Body of pancreas (tissue), 4 donors: ENCODE results near the gene CUL4B. TPM values are rescaled to one million over a fixed set of nuclear protein-coding genes. Genes with fewer than 3 reads are reported as not detected.
"Not testable (repeated sequence)": the region's sequence is repeated elsewhere in the genome, so short reads cannot be mapped to it uniquely, and the experiment has no call there.

Source experiments
- ATAC-seq: fragments of 150-250 bp; one replicate; pipeline ENCODE4 v1.9.1; 2016
- DNase-seq, 4 donors: peaks; one replicate each; pipeline ENCODE4 v3.0.0-alpha.2; 2019
- H3K27ac ChIP-seq, 4 donors: fragments of 200-600 bp; sonication (generic); 1 replicate in 3 of 4; 2 replicates in 1 of 4; pipeline versions ENCODE4 v1.5.1 to v1.6.1; 2016 to 2019; ENCODE audit warnings: mild to moderate bottlenecking in 1 of 4, mixed read lengths in 1 of 4, moderate library complexity in 1 of 4
- H3K27me3 ChIP-seq, 2 donors: fragments of 200-600 bp; sonication (generic); one replicate each; pipeline ENCODE4 v1.6.0; 2016; ENCODE audit warnings: mild to moderate bottlenecking in 1 of 2
- H3K36me3 ChIP-seq, 2 donors: fragments of 200-600 bp; sonication (generic); replicated peaks in 1 of 2; 2 replicates each; pipeline ENCODE4 v1.5.1; 2016; ENCODE audit warnings: low read depth in 2 of 2; ENCODE audit not compliant: insufficient read depth in 1 of 2
- H3K4me1 ChIP-seq: fragments of 200-600 bp; sonication (generic); one replicate; pipeline ENCODE4 v1.6.0; 2016
- H3K4me3 ChIP-seq, 2 donors: fragments of 200-600 bp; sonication (generic); 1 replicate in 1 of 2; 2 replicates in 1 of 2; pipeline ENCODE4 v1.5.1; 2016 to 2019
- H3K9me3 ChIP-seq, 3 donors: fragments of 200-600 bp; sonication (generic); 1 replicate in 2 of 3; 2 replicates in 1 of 3; pipeline ENCODE4 v1.5.1; 2016
- CTCF ChIP-seq, 7 experiments: fragments of 450-650 bp in 4 of 7; fragments of 200-600 bp in 3 of 7; sonication (generic) in 3 of 7; IDR thresholded peaks; one replicate each; pipeline ENCODE4 v1.5.1; 2016 to 2019; ENCODE audit warnings: antibody characterized with exemption in 7 of 7
- POLR2A ChIP-seq, 3 donors: fragments of 450-650 bp; IDR thresholded peaks; one replicate each; pipeline ENCODE4 v1.6.1; 2016; ENCODE audit warnings: antibody characterized with exemption in 3 of 3, mild to moderate bottlenecking in 2 of 3
- WGBS, 2 donors: methylation state at CpG; one replicate each; pipeline ENCODE4 v1.1.5; 2017; 5-methylcytosine and 5-hydroxymethylcytosine counted together
- intact Hi-C: fragments of 100-400 bp; cut with DNase I; formaldehyde crosslinking; loops from one replicate; pipeline ENCODE4 v1.15.1; 2023
- total RNA-seq, 2 donors: library from RNA; depleted of rRNA; stranded (reverse); fragments of >200 nt; gene quantifications; one replicate each; pipeline ENCODE4 v1.1.0, GENCODE V29; 2016

CUL4B gene
- total RNA-seq, 2 donors from 2014 or later, result 18.8 to 28.5 TPM

GRCh38 chrX:120485638-120486520 lies 74.9 kb downstream of the CUL4B start:
- peak; percentile 93 for ATAC-seq
- Histone ChIP-seq H3K27me3 (no peaks in the 10 kb centered on the region), H3K4me1 (peaks cover 4% of the 10 kb centered on the region), H3K36me3 (no peaks in the 10 kb centered on the region), H3K4me3 (peak overlapping the region in 1 of 2 donors; percentile 7), H3K27ac (peak overlapping the region; percentile 66 to 96 (median 91)), H3K9me3 (no peaks in the 10 kb centered on the region)
- intact Hi-C loops, result no loop called here
- 0 to 1% methylated on average over 20 to 36 of the region's 39 CpGs for WGBS, 2 donors
- peak; percentile 78 to 88 (median 83) for DNase-seq
- TF ChIP-seq POLR2A (IDR thresholded peaks at IDR 0.05), result peak; percentile 24 to 62 (median 59)
- peak; percentile 24 to 79 (median 72) for TF ChIP-seq CTCF (IDR thresholded peaks at IDR 0.05)

- Histone ChIP-seq H3K4me1 (peaks cover 4% of the 10 kb centered on the region), H3K9me3 (no peaks in the 10 kb centered on the region), H3K27ac (peak overlapping the region; percentile 66 to 96 (median 91)), H3K27me3 (no peaks in the 10 kb centered on the region), H3K36me3 (no peaks in the 10 kb centered on the region), H3K4me3 (no peak overlapping the region)
- WGBS, 2 donors, result 43 to 51% methylated on average over 3 of the region's 3 CpGs
- intact Hi-C loops, result no loop called here
- DNase-seq, result no peak
- TF ChIP-seq POLR2A (IDR thresholded peaks at IDR 0.05), result no peak
- no peak for TF ChIP-seq CTCF (IDR thresholded peaks at IDR 0.05)
- ATAC-seq, result no peak
Measured at GRCh38 chrX:120485315-120485637, 75.5 kb downstream of the CUL4B start.

GRCh38 chrX:120477453-120477852 lies 83.3 kb downstream of the CUL4B start:
- H3K9me3 ChIP-seq, result no peaks in the 10 kb centered on the region
- TF ChIP-seq POLR2A (IDR thresholded peaks at IDR 0.05) (no peak), CTCF (IDR thresholded peaks at IDR 0.05) (no peak)
- WGBS, 2 donors, result 80 to 82% methylated on average over 3 of the region's 3 CpGs
- no peak for ATAC-seq
- H3K4me1 ChIP-seq, result no peaks in the 10 kb centered on the region
- H3K36me3 ChIP-seq, result no peaks in the 10 kb centered on the region
- no peak overlapping the region for H3K4me3 ChIP-seq
- H3K27ac ChIP-seq, result no peak overlapping the region
- DNase-seq, result no peak
- intact Hi-C loops, result no loop called here
- no peaks in the 10 kb centered on the region for H3K27me3 ChIP-seq

- intact Hi-C loops, result no loop called here
- ATAC-seq, result no peak
- WGBS, 2 donors, result 56 to 61% methylated on average over 2 of the region's 2 CpGs
- no peaks in the 10 kb centered on the region for H3K27me3 ChIP-seq
- no peak overlapping the region for H3K27ac ChIP-seq
- no peaks in the 10 kb centered on the region for H3K9me3 ChIP-seq
- no peak for TF ChIP-seq POLR2A (IDR thresholded peaks at IDR 0.05)
- no peak for TF ChIP-seq CTCF (IDR thresholded peaks at IDR 0.05)
- no peaks in the 10 kb centered on the region for H3K36me3 ChIP-seq
- H3K4me3 ChIP-seq, result no peak overlapping the region
- H3K4me1 ChIP-seq, result no peaks in the 10 kb centered on the region
- DNase-seq, result no peak
Measured at GRCh38 chrX:120476714-120477113, 84.0 kb downstream of the CUL4B start.

- H3K4me1 ChIP-seq, H3K9me3 ChIP-seq, intact Hi-C loops, H3K36me3 ChIP-seq, H3K4me3 ChIP-seq, H3K27me3 ChIP-seq, ATAC-seq, DNase-seq, H3K27ac ChIP-seq: not testable (repeated sequence)
- WGBS, 2 donors, result 0% methylated on average over 1 of the region's 1 CpG
- TF ChIP-seq CTCF (IDR thresholded peaks at IDR 0.05), result peak; percentile 39 to 73 (median 57)
Measured at GRCh38 chrX:120475447-120475846, 85.3 kb downstream of the CUL4B start.
